Astrocyte of the spinal cord (primary cell): Measurements from ENCODE around the gene ZBTB20.

ENCODE experiments used
- DNase-seq: peaks from one replicate; pipeline ENCODE4 v3.0.0; 2011; ENCODE audit warnings: low read depth, low spot score
- H3K4me3 ChIP-seq: 2 replicates; pipeline ENCODE4 v1.5.1; 2011; ENCODE audit warnings: low read depth, mild to moderate bottlenecking, low read length, moderate library complexity
- CTCF ChIP-seq: IDR thresholded peaks from 2 replicates; pipeline ENCODE4 v1.5.1; 2012; ENCODE audit warnings: low read depth, mild to moderate bottlenecking, low read length, inconsistent platforms
- in situ Hi-C: cut with HindIII; loops from 2 replicates; pipeline ENCODE4 v1.10.0; 2017; ENCODE audit warnings: low sequenced_read_pairs

Gene ZBTB20

GRCh38 chr3:114437897-114438296, 709.2 kb downstream of the ZBTB20 start:
- no peak overlapping the region for H3K4me3 ChIP-seq
- in situ Hi-C loops: no loop called here
- TF ChIP-seq CTCF: no peak
- no peak for DNase-seq

GRCh38 chr3:114436182-114436581, 710.9 kb downstream of the ZBTB20 start:
- H3K4me3 ChIP-seq: no peak overlapping the region
- in situ Hi-C loops: no loop called here
- no peak for DNase-seq
- no peak for TF ChIP-seq CTCF

GRCh38 chr3:114435386-114436115, 711.5 kb downstream of the ZBTB20 start:
- DNase-seq: peak; percentile 63
- in situ Hi-C loops: no loop called here
- H3K4me3 ChIP-seq: no peak overlapping the region
- no peak for TF ChIP-seq CTCF

- in situ Hi-C loops: no loop called here
- no peak for DNase-seq
- TF ChIP-seq CTCF: no peak
- H3K4me3 ChIP-seq: no peak overlapping the region
Observed at GRCh38 chr3:114432310-114432709, 714.8 kb downstream of the ZBTB20 start.

- TF ChIP-seq CTCF: no peak
- in situ Hi-C loops: no loop called here
- DNase-seq: no peak
- H3K4me3 ChIP-seq: no peak overlapping the region
Observed at GRCh38 chr3:114428044-114428595, 719.0 kb downstream of the ZBTB20 start.

- in situ Hi-C loops: no loop called here
Observed at GRCh38 chr3:114427285-114428043, 719.6 kb downstream of the ZBTB20 start.

More at GRCh38 chr3:114427285-114428043, 719.6 kb downstream of the ZBTB20 start:
- DNase-seq: no peak
- no peak for TF ChIP-seq CTCF
- H3K4me3 ChIP-seq: no peak overlapping the region
